BE2C (cell line): ENCODE data around the gene LAMC1.
"Not testable (repeated sequence)": the region's sequence is repeated elsewhere in the genome, so short reads cannot be mapped to it uniquely, and the experiment has no call there.

ENCODE experiments used
- DNase-seq: peaks from one replicate; pipeline ENCODE4 v3.0.0-alpha.2; 2020
- H3K27me3 ChIP-seq: fragments of 250-450 bp; sonication (Bioruptor Pico); 2 replicates; pipeline ENCODE4 v1.5.1; 2020; ENCODE audit warnings: mild to moderate bottlenecking
- H3K36me3 ChIP-seq: fragments of 250-450 bp; sonication (Bioruptor Pico); 2 replicates; pipeline ENCODE4 v1.5.1; 2020; ENCODE audit warnings: mild to moderate bottlenecking
- H3K4me1 ChIP-seq: fragments of 250-450 bp; sonication (Bioruptor Pico); 2 replicates; pipeline ENCODE4 v1.5.1; 2020
- H3K4me3 ChIP-seq: 2 replicates; pipeline ENCODE4 v1.5.1; 2011; ENCODE audit warnings: low read depth, low read length
- H3K9me3 ChIP-seq: fragments of 250-450 bp; sonication (Bioruptor Pico); 2 replicates; pipeline ENCODE4 v1.5.1; 2020
- TF ChIP-seq, protein P1 (sequence below): IDR thresholded peaks from 2 replicates; pipeline ENCODE4 v1.5.1; 2012; ENCODE audit warnings: mild to moderate bottlenecking, low read depth, low read length

LAMC1 gene

DNA sequence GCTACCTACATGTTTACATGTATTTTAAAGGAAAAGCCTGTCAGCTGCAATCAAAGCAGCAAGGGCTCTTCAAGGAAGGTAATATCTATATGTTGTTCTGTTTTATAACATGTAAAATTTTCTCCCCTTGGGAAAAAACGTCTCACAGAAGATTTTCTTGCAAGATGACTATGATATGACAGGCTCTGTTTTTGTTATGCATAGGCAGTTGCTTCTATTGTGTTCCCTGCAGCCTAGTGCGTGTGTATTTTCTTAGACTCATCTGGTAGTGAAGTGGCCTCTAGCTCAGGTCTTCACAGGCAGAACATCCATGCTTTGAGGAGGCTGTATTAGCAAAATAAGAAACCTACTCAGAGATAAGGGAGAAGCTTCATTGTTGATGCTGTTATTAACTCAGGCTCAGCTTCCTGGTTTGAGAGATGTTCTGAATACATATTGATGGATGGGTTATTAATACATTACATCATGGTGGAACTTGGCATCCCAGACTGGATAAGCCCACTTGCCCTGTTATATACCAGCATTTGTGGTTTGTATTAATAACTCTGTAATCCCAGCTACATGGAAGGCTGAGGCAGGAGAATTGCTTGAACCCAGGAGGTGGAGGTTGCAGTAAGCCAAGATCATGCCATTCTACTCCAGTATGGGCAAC, 35.8 kb downstream of the LAMC1 start:
- Histone ChIP-seq H3K9me3 (no peaks in the 10 kb centered on the region), H3K4me3 (no peak overlapping the region), H3K27me3 (no peaks in the 10 kb centered on the region), H3K36me3 (no peaks in the 10 kb centered on the region), H3K4me1 (0 out of 2 replicates have a peak, but pooled peaks cover 6% of the 10 kb centered on the region)
- TF ChIP-seq, protein P1, sequence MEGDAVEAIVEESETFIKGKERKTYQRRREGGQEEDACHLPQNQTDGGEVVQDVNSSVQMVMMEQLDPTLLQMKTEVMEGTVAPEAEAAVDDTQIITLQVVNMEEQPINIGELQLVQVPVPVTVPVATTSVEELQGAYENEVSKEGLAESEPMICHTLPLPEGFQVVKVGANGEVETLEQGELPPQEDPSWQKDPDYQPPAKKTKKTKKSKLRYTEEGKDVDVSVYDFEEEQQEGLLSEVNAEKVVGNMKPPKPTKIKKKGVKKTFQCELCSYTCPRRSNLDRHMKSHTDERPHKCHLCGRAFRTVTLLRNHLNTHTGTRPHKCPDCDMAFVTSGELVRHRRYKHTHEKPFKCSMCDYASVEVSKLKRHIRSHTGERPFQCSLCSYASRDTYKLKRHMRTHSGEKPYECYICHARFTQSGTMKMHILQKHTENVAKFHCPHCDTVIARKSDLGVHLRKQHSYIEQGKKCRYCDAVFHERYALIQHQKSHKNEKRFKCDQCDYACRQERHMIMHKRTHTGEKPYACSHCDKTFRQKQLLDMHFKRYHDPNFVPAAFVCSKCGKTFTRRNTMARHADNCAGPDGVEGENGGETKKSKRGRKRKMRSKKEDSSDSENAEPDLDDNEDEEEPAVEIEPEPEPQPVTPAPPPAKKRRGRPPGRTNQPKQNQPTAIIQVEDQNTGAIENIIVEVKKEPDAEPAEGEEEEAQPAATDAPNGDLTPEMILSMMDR: no peak
- no peak for DNase-seq

DNA sequence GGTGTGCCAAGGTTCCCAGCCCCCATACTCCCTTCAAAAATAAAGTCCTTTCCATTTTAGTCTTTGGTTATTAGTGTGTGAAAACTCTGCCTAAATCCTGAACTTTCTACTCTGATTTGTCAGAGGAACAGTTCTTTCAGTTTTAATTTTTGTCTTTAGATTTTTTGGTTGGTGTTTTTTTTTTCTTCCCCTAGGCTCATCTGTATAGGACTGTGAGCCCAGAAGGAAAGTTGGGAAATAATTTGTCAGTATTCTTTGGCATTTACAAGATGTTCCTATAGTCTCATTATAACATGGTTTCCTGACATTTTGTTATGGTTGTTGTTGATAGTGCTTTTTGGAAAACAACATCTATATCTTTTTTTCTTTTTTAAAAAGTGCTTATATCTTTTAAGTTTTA, 38.0 kb downstream of the LAMC1 start:
- Histone ChIP-seq H3K27me3 (no peaks in the 10 kb centered on the region), H3K9me3 (no peaks in the 10 kb centered on the region), H3K36me3 (no peaks in the 10 kb centered on the region), H3K4me3 (no peak overlapping the region), H3K4me1 (0 out of 2 replicates have a peak, but pooled peaks cover 6% of the 10 kb centered on the region)
- TF ChIP-seq, protein P1: no peak
- DNase-seq: no peak

DNA sequence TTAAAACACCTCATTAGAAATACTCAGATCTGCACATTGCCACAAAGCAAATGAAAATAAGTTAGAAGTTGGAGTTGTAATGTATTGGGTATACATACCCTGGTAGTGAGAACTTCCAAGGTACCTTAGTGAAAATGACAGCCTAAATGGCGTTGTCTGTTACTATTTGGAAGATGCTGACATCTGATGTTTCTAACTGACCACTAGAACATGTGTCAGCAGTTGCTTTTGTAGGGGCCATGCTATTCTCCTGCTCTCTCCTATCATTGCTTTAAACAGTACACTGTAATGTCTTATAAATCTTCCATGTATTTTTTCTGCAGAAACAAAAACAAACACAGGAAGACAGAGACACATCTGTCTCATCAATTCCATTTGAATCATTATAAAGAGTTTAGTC, 40.1 kb downstream of the LAMC1 start:
- H3K4me1 ChIP-seq: 0 out of 2 replicates have a peak, but pooled peaks cover 6% of the 10 kb centered on the region
- H3K9me3 ChIP-seq: no peaks in the 10 kb centered on the region
- no peak overlapping the region for H3K4me3 ChIP-seq

DNA sequence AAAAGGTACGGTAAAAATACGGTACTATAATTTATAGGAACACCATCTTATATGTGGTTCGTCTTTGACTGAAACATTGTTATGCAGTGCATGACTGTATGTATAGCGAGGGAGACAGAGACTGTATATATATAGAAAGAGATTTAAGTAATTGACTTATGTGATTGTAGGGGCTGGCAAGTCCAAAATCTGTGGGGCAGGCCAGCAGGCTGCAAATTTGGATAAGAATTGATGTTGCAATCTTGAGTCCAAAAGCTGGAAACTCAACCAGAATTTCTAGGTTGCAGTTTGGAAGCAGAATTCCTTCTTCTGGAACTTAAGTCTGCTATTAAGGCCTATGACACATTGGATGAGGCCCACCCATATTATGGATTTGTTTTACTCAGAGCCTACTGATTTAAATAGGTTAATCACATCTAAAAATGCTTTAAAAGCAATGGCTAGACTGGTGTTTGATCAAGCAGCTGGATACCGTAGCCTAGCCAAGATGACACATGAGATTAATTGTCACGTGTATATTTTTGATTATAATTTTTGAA, 42.0 kb downstream of the LAMC1 start:
- no peaks in the 10 kb centered on the region for H3K36me3 ChIP-seq
- no peaks in the 10 kb centered on the region for H3K9me3 ChIP-seq
- TF ChIP-seq, protein P1: no peak
- 0 out of 2 replicates have a peak, but pooled peaks cover 3% of the 10 kb centered on the region for H3K4me1 ChIP-seq
- no peak for DNase-seq
- no peaks in the 10 kb centered on the region for H3K27me3 ChIP-seq
- H3K4me3 ChIP-seq: no peak overlapping the region

More for the DNA sequence above, 40.1 kb downstream of the LAMC1 start:
- TF ChIP-seq, protein P1: no peak
- Histone ChIP-seq H3K36me3 (no peaks in the 10 kb centered on the region), H3K27me3 (no peaks in the 10 kb centered on the region)
- DNase-seq: no peak

DNA sequence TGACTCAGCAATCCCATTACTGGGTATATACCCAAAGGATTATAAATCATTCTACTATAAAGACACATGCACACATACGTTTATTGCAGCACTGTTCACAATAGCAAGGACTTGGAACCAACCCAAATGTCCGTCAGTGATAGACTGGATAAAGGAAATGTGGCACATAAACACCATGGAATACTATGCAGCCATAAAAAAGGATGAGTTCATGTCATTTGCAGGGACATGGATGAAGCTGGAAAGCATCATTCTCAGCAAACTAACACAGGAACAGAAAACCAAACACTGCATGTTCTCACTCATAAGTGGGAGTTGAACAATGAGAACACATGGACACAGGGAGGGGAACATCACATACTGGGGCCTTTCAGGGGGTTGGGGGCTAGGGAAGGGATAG, 43.2 kb downstream of the LAMC1 start:
- H3K9me3 ChIP-seq, DNase-seq, H3K4me3 ChIP-seq, H3K36me3 ChIP-seq, H3K4me1 ChIP-seq, H3K27me3 ChIP-seq: not testable (repeated sequence)

DNA sequence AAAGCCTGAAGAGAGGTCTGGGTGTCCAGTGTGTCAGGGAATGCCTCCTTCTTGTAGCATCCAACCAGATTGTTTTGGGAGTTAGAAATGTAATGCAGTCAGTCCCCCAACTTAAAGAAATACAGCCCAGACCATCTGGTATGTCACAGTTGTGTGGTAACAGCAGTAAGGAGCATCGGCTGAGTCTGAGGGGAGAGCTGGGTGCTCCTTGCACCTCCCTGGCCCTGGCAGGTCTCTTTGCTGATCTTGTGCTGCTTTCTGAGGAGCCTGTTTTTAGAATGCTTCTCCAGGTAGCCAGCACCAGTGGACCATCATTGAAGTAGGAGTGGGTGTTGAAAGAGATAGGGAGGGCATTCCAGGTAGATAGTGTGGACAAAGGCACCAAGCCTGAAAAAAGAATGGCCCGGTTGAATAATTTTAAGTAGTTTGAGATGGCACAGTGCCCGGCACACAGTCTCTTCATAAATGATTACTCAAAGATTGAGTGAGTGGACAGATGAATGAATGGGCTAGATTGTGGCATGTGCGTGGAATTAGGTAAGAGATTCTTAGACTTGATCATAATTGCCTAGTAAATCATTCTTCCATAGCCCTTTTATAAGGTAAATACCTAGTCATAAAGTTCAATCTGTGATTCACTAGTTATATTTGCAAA, 46.5 kb downstream of the LAMC1 start:
- no peak for DNase-seq
- H3K4me3 ChIP-seq: no peak overlapping the region
- H3K9me3 ChIP-seq: no peaks in the 10 kb centered on the region
- H3K4me1 ChIP-seq: no peaks in the 10 kb centered on the region
- no peaks in the 10 kb centered on the region for H3K27me3 ChIP-seq
- H3K36me3 ChIP-seq: no peaks in the 10 kb centered on the region
- TF ChIP-seq, protein P1: no peak
